Naive B cell (primary cell): ENCODE results near the gene KRTAP4-9. TPM values are rescaled to one million over a fixed set of nuclear protein-coding genes. Genes with fewer than 3 reads are reported as not detected.
"Not testable (repeated sequence)": the region's sequence is repeated elsewhere in the genome, so short reads cannot be mapped to it uniquely, and the experiment has no call there.

ENCODE experiments used
- ATAC-seq, 2 donors: fragments of 150-1000 bp; cut with Tn5 transposase; 2 replicates each; pipeline ENCODE4 v1.10.0; 2021; ENCODE audit warnings: low read depth in 2 of 2, mild to moderate bottlenecking in 2 of 2, moderate library complexity in 2 of 2
- DNase-seq: peaks from one replicate; pipeline ENCODE4 v3.0.0; 2022
- H3K27ac Mint-ChIP-seq, 6 donors: one replicate each; pipeline ENCODE4 v1.8.0; 2020 to 2022; ENCODE audit warnings: mild to moderate bottlenecking in 6 of 6, mixed read lengths in 6 of 6, moderate library complexity in 5 of 6, inconsistent platforms in 2 of 6
- H3K27me3 Mint-ChIP-seq, 3 donors: one replicate each; pipeline ENCODE4 v1.8.0; 2021 to 2022; ENCODE audit warnings: mixed read lengths in 3 of 3, mild to moderate bottlenecking in 1 of 3
- H3K36me3 Mint-ChIP-seq, 2 donors: one replicate each; pipeline ENCODE4 v1.8.0; 2020 to 2022; ENCODE audit warnings: mixed read lengths in 2 of 2, inconsistent platforms in 1 of 2, mild to moderate bottlenecking in 1 of 2
- H3K4me1 Mint-ChIP-seq, 3 donors: one replicate each; pipeline ENCODE4 v1.8.0; 2020 to 2022; ENCODE audit warnings: mixed read lengths in 3 of 3, inconsistent platforms in 1 of 3, mild to moderate bottlenecking in 1 of 3, moderate library complexity in 1 of 3
- H3K4me3 Mint-ChIP-seq, 8 donors: one replicate each; pipeline ENCODE4 v1.8.0; 2020 to 2022; ENCODE audit warnings: mild to moderate bottlenecking in 8 of 8, mixed read lengths in 8 of 8, moderate library complexity in 8 of 8, inconsistent platforms in 2 of 8
- H3K9me3 Mint-ChIP-seq, 7 donors: one replicate each; pipeline ENCODE4 v1.8.0; 2020 to 2022; ENCODE audit warnings: mixed read lengths in 7 of 7, mild to moderate bottlenecking in 5 of 7, inconsistent platforms in 2 of 7, moderate library complexity in 1 of 7
- polyA plus RNA-seq, 6 donors: library from polyadenylated mRNA; unstranded; fragments of 300-500 nt; fragmentation: Illumina TruSeq; gene quantifications; one replicate each; pipeline ENCODE4 v1.2.3, GENCODE V29; 2021; ENCODE audit warnings: low read depth in 6 of 6

The KRTAP4-9 gene
- polyA plus RNA-seq = not detected

DNA sequence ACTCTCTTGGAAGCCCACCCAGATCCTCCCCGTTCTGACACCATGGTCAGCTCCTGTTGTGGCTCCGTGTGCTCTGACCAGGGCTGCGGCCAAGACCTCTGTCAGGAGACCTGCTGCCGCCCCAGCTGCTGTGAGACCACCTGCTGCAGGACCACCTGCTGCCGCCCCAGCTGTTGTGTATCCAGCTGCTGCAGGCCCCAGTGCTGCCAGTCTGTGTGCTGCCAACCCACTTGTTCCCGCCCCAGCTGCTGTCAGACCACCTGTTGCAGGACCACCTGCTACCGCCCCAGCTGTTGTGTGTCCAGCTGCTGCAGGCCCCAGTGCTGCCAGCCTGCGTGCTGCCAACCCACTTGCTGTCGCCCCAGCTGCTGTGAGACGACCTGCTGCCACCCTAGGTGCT, at the start of gene KRTAP4-9:
TSS of gene KRTAP4-9 (plus strand) at position 43 of the 400 bp plus-strand sequence. CDS start at position 43, 0 bp downstream.
- not testable (repeated sequence) for H3K36me3 Mint-ChIP-seq, DNase-seq, H3K27me3 Mint-ChIP-seq, H3K4me3 Mint-ChIP-seq, ATAC-seq, H3K9me3 Mint-ChIP-seq
- Mint-ChIP-seq H3K27ac (peak within 1 kb of the TSS in 3 of 6 donors; percentile 56 to 71 (median 67)), H3K4me1 (peaks cover 36 to 50% (median 38%) of the 10 kb centered on the region in 3 donors)

DNA sequence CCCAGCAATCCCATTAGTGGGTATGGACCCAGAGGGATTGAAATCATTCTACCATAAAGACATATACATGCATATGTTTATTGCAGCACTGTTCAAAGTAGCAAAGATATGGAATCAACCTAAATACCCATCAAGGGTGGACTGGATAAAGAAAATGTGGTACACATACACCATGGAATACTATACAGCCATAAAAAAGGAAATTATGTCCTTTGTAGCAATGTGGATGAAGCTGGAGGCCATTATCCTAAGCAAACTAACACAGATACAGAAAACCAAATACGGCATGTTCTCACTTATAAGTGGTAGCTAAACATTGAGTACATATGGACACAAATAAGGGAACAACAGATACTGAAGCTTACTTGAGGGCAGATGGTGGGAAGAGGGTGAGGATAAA, 47.6 kb upstream of the KRTAP4-9 start:
- ATAC-seq (no peak), DNase-seq (no peak)
- H3K9me3 Mint-ChIP-seq = peaks cover 0 to 10% (median 4%) of the 10 kb centered on the region in 7 donors
- peaks cover 39 to 53% (median 41%) of the 10 kb centered on the region in 3 donors for H3K27me3 Mint-ChIP-seq
- H3K27ac Mint-ChIP-seq = no peak overlapping the region
- H3K36me3 Mint-ChIP-seq = peaks cover 0 to 14% of the 10 kb centered on the region in 2 donors
- peaks cover 0 to 5% (median 0%) of the 10 kb centered on the region in 3 donors for H3K4me1 Mint-ChIP-seq
- no peak overlapping the region for H3K4me3 Mint-ChIP-seq

DNA sequence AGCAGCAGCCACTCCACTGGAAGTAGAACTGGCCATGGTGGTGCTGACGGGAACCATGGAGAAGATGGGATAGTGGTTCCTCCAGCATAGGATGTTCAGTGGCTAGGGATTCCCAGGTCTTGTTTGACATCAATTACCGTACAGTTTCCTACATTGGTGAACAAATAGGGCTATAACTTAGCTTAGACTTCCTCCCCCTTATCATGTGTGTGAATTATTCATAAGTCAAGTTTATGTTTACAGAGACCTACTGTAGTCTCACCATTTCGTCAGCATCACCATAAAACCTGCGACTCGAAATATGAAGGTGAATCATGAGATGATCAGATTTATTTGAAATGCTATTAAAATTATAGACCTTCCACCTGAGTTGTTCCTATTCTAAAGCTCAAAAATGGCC, 46.4 kb upstream of the KRTAP4-9 start:
- Mint-ChIP-seq H3K27ac (no peak overlapping the region), H3K9me3 (peaks cover 0 to 9% (median 4%) of the 10 kb centered on the region in 7 donors), H3K4me1 (peaks cover 0 to 5% (median 0%) of the 10 kb centered on the region in 3 donors), H3K27me3 (peaks cover 39 to 53% (median 40%) of the 10 kb centered on the region in 3 donors), H3K4me3 (no peak overlapping the region), H3K36me3 (peaks cover 0 to 14% of the 10 kb centered on the region in 2 donors)
- DNase-seq (no peak), ATAC-seq (no peak)

DNA sequence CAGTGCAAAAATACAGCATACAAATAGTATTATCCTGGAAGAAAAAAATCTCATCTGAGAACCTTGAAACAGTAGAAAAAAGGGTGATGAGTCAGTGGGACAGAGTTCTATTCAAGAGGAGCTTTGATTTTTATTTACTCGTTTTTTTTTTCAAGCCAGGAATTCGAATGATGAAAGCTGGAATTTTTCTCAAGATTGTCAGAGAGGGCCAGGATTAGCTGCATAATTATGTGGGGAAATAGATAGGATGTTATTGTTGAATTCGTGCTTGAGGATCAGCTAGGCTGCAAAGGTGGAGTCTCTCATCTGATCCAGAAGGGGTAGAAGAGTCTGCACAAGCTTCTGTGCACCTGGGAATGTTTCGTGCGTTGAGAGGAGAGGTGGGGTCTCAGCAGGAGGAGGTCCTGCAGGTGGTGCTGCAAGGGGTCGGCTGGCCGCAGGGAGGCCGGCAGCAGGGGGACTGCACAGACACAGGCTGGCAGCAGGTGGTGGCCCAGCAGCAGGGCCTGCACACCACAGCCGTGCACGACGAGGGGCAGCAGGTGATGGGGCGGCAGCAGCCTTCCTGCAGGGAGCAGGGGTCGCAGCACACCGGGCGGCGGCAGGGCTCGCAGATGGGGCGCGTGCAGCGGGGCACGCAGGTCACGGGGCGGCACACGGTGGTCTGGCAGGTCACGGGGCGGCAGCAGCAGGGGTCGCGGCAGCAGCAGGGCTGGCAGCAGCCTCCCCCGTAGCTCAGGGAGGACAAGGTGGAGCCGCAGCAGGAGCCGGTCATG, 45.7 kb upstream of the KRTAP4-9 start:
- Mint-ChIP-seq H3K27me3 (peaks cover 39 to 48% (median 46%) of the 10 kb centered on the region in 3 donors), H3K4me3 (peak overlapping the region in 1 of 8 donors; percentile 29)

DNA sequence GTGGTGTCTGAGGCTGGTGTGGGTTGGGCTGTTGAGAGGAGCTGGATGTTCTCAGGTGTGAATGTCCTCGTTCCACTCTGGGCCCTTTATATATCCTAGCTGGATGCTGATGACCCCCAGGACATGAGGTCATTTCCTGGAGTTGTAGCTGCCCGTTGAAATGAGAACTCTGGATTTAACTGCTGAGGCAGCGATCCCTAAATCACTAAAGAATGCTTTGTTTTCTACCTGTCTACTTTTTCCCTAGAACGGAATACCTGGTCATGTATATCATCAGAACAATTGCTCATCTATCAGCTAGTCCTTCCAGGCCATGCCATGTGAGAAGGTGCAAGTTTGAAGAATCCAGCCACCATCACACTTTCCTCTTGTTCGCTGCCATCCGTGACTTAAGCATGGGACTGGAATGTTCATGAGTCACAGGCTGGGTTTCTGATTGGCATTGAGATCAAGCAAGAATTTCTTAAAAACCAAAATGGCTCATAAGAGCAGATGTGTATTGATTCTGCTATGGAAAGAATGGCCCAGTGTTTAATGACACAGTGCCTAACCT, 45.1 kb upstream of the KRTAP4-9 start, which contains the start of gene KRTAP2-3:
TSS of gene KRTAP2-3 (minus strand) at position 63 of the 553 bp plus-strand sequence. CDS start 64 bp downstream, outside the sequence.
- Mint-ChIP-seq H3K4me1 (peaks cover 0 to 5% (median 0%) of the 10 kb centered on the region in 3 donors), H3K4me3 (peak within 1 kb of the TSS in 1 of 8 donors; percentile 29), H3K27me3 (peaks cover 39 to 47% (median 46%) of the 10 kb centered on the region in 3 donors), H3K36me3 (peaks cover 0 to 14% of the 10 kb centered on the region in 2 donors), H3K9me3 (peaks cover 0 to 9% (median 4%) of the 10 kb centered on the region in 7 donors), H3K27ac (peak within 1 kb of the TSS in 2 of 6 donors; percentile 3 to 29)
- DNase-seq = no peak
- no peak for ATAC-seq

More for the DNA sequence above, 45.7 kb upstream of the KRTAP4-9 start:
- H3K9me3 Mint-ChIP-seq, H3K4me1 Mint-ChIP-seq, DNase-seq, H3K27ac Mint-ChIP-seq, ATAC-seq: not testable (repeated sequence)
- H3K36me3 Mint-ChIP-seq = peaks cover 0 to 14% of the 10 kb centered on the region in 2 donors

DNA sequence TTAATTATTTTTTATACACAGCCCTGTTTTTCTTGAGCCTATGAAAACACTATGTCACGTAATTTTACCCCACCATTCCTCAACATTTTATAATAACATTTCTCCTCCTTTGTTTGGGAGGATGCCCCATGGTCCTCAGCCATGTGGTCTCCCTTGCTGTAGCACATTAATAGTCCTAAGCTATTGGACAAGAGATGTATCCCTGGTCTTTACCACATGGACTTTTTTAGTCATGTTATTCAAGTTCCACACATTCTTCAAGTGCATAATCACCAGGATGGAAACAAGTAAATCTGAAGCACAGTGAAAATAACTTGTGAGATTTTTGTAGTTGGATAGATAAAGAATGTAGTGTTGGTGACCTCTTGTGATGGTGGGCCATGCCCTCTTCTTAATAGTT, 43.2 kb upstream of the KRTAP4-9 start:
- Mint-ChIP-seq H3K4me1 (peaks cover 0 to 5% (median 0%) of the 10 kb centered on the region in 3 donors), H3K4me3 (no peak overlapping the region), H3K27me3 (peaks cover 39 to 47% (median 46%) of the 10 kb centered on the region in 3 donors), H3K27ac (no peak overlapping the region), H3K9me3 (peaks cover 0 to 9% (median 4%) of the 10 kb centered on the region in 7 donors), H3K36me3 (peaks cover 0 to 14% of the 10 kb centered on the region in 2 donors)
- ATAC-seq (no peak), DNase-seq (no peak)

DNA sequence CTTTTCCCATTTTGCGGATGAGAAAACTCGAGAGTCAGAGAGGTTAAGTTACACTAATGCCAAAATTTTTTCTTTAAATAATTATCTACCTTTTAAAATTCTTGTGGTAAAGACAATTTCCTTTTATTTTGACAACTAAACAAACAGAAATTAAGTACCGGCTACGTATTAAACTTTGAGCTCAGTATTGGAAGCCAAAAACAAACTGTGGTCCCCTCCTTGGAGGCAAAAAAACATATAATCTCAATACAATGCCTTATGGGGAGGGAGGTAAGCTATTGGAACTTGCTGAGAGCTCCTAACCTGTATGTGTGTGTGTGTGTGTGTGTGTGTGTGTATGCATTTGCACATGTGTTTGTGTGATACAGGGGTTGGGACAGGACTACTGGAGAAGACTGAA, 41.7 kb upstream of the KRTAP4-9 start:
- ATAC-seq (no peak), DNase-seq (no peak)
- peaks cover 0 to 3% (median 0%) of the 10 kb centered on the region in 7 donors for H3K9me3 Mint-ChIP-seq
- H3K4me1 Mint-ChIP-seq = peaks cover 0 to 5% (median 0%) of the 10 kb centered on the region in 3 donors
- H3K27ac Mint-ChIP-seq = no peak overlapping the region
- peaks cover 0 to 6% of the 10 kb centered on the region in 2 donors for H3K36me3 Mint-ChIP-seq
- no peak overlapping the region for H3K4me3 Mint-ChIP-seq
- peaks cover 29 to 39% (median 35%) of the 10 kb centered on the region in 3 donors for H3K27me3 Mint-ChIP-seq

DNA sequence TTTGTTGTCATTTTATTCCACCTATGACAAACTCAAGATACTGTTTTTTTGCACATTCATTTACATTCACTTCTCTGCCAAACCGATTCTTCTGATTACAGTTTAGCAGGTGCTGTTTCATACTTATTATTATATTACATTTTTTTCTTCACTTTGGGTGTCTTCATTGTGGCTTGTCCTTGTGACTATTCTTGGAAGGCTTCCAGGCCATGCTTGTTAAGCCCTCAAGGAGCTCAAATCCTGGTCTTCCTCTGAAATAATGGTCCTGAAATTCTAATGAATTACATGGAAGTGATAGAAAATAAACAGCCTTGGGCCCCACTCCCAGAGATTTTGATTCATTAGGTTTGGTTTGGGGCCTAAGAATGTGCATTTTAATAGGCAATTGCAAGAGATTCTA, 40.9 kb upstream of the KRTAP4-9 start:
- ATAC-seq = no peak
- peaks cover 0 to 5% (median 0%) of the 10 kb centered on the region in 7 donors for H3K9me3 Mint-ChIP-seq
- peak overlapping the region in 2 of 6 donors; percentile 1 to 51 for H3K27ac Mint-ChIP-seq
- peaks cover 0 to 3% (median 0%) of the 10 kb centered on the region in 3 donors for H3K4me1 Mint-ChIP-seq
- peaks cover 0 to 3% of the 10 kb centered on the region in 2 donors for H3K36me3 Mint-ChIP-seq
- DNase-seq = no peak
- H3K4me3 Mint-ChIP-seq = no peak overlapping the region
- H3K27me3 Mint-ChIP-seq = peaks cover 23 to 35% (median 27%) of the 10 kb centered on the region in 3 donors

DNA sequence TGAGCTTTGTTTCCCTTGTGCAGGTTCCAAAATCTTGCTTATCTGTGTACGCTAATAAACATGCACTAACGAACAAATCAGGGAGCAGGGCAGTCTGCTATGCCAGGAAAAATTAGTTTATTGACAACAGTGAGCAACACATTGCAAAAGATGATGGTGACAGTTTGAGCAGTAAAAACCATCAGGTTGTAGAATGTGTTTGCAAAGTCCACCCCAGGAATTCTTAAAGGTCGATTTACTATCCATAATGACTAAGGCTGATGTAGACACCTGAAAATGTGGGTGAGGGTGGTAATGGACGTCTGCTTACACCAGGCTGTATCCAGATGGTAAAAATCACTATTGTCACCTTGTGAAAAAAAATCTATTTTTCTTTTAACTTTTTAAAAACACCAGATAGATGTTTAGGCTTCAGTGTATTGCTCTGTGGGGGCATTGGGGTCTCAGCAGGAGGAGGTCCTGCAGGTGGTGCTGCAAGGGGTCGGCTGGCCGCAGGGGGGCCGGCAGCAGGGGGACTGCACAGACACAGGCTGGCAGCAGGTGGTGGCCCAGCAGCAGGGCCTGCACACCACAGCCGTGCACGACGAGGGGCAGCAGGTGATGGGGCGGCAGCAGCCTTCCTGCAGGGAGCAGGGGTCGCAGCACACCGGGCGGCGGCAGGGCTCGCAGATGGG, 40.0 kb upstream of the KRTAP4-9 start:
- H3K36me3 Mint-ChIP-seq, H3K9me3 Mint-ChIP-seq, ATAC-seq, DNase-seq, H3K4me3 Mint-ChIP-seq, H3K4me1 Mint-ChIP-seq, H3K27ac Mint-ChIP-seq: not testable (repeated sequence)
- peaks cover 17 to 30% (median 19%) of the 10 kb centered on the region in 3 donors for H3K27me3 Mint-ChIP-seq

DNA sequence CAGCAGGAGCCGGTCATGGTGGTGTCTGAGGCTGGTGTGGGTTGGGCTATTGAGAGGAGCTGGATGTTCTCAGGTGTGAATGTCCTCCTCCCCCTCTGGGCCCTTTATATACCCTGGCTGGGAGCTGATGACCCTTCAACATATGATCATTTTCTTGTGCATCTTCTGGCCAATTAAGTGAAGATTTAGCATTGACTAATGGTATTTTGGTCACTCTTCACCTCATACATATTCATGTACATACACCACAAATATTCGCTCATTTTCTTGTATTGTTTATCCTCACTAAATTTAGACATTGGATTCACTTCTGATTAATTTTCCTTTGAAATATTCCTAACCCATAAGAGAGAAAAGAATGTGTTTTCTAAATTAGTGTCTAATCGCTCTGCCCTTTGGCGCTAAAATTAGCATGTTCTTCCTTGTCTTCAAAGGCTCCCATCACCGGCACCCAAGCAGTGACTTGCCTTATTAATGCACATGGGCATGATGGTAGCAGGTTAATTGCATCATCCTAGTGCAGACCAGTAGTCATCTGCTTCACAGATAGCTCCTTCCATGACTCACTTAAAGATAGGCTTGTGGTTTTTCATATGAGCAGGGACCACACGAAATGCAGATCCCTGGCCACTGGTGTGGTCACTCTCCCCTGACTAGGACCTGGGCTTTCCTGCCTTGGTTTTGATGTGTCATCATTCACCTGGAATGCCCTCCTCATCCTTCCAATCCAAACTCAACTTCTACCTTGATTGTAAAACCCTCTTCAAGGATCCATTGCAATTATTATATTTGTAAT, 39.2 kb upstream of the KRTAP4-9 start, which contains the start of gene KRTAP2-4:
TSS of gene KRTAP2-4 (minus strand) at position 51 of the 796 bp plus-strand sequence. CDS start at position 17, 34 bp downstream.
- Mint-ChIP-seq H3K4me1 (no peaks in the 10 kb centered on the region), H3K36me3 (no peaks in the 10 kb centered on the region), H3K9me3 (peaks cover 0 to 5% (median 0%) of the 10 kb centered on the region in 7 donors), H3K27ac (no peak within 1 kb of the TSS), H3K4me3 (no peak within 1 kb of the TSS), H3K27me3 (peaks cover 9 to 21% (median 10%) of the 10 kb centered on the region in 3 donors)
- ATAC-seq (no peak), DNase-seq (no peak)

DNA sequence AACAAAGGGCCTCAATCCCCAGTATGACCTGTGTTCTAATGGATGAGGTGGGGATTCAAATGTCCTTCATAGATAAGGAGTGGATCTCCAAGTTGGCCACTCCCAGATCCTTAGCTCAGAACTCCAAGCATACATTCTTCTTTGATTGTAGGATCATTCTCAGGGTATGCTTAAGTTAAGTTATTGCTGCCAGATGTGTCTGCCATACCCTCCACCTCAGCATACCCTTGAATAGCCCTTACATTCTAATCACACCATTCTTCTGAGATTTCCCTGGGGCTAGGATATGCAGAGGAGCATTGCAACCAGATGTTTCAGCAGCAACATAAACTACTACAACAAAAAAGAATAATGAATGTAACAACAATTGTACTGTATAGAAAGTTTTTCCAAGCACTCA, 37.9 kb upstream of the KRTAP4-9 start:
- peak overlapping the region in 1 of 6 donors; percentile 35 for H3K27ac Mint-ChIP-seq

DNA sequence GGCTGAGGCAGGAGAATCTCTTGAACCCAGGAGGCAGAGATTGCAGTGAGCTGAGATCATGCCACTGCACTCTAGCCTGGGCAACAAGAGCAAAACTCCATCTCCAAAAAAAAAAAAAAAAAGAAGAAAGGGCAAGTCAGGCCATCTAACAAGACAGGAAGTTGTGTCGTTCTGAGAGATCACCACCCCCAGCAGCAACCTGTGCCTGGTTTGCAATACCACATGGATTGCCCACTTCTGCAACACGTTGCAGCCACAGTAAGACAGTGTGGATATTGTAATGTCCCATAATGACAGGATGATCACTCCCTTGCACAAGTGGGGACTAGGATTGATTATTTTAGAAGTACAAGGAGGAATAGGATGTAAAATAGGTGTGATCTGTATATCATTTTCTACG, 36.2 kb upstream of the KRTAP4-9 start:
- H3K27ac Mint-ChIP-seq = peak overlapping the region in 1 of 6 donors; percentile 44
- H3K4me3 Mint-ChIP-seq = no peak overlapping the region
- DNase-seq = no peak
- no peak for ATAC-seq
- no peaks in the 10 kb centered on the region for H3K36me3 Mint-ChIP-seq
- H3K9me3 Mint-ChIP-seq = peaks cover 0 to 5% (median 0%) of the 10 kb centered on the region in 7 donors
- H3K4me1 Mint-ChIP-seq = no peaks in the 10 kb centered on the region
- peaks cover 2 to 7% (median 3%) of the 10 kb centered on the region in 3 donors for H3K27me3 Mint-ChIP-seq

More for the DNA sequence above, 37.9 kb upstream of the KRTAP4-9 start:
- Mint-ChIP-seq H3K9me3 (peaks cover 0 to 5% (median 0%) of the 10 kb centered on the region in 7 donors), H3K36me3 (no peaks in the 10 kb centered on the region), H3K4me1 (no peaks in the 10 kb centered on the region), H3K4me3 (peak overlapping the region in 1 of 8 donors; percentile 16), H3K27me3 (peaks cover 3 to 10% (median 5%) of the 10 kb centered on the region in 3 donors)
- ATAC-seq = no peak
- no peak for DNase-seq
